Measurements from ENCODE around the gene NDRG3. TPM values are rescaled to one million over a fixed set of nuclear protein-coding genes. Genes with fewer than 3 reads are reported as not detected.
"Not testable (repeated sequence)": the region's sequence is repeated elsewhere in the genome, so short reads cannot be mapped to it uniquely, and the experiment has no call there.

The NDRG3 gene
- total RNA-seq, 2 experiments from 2014 or later, result 19.2 to 19.3 TPM

DNA sequence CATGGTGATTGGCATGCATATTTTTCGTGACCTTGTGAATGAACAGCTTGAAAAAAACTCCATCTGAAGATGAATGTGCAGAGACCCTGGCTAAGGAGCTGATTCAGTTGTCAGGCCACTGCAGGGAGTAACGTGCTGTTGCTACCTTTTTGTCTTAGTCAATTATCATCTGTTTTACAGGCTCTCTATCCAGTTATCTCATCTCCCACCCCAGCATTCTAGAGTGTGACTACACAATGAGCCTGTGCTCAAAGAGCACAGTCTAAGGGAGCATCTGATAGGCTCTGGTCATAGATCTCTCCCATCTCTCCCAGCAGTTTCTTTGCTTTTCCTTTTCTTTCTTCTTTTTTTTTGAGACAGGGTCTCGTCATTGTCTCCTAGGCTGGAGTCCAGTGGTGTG is 45.5 kb downstream of the NDRG3 start:
- intact Hi-C loops (cut with micrococcal nuclease), result no loop called here
- peaks cover 2% of the 10 kb centered on the region for H3K36me3 Mint-ChIP-seq (ENCODE audit: low read depth)
- H3K4me3 Mint-ChIP-seq, result no peak overlapping the region
- H3K9me3 Mint-ChIP-seq, result no peaks in the 10 kb centered on the region
- ATAC-seq (no peak), DNase-seq (no peak)
- H3K27ac Mint-ChIP-seq, result no peak overlapping the region
- TF ChIP-seq, protein P1, sequence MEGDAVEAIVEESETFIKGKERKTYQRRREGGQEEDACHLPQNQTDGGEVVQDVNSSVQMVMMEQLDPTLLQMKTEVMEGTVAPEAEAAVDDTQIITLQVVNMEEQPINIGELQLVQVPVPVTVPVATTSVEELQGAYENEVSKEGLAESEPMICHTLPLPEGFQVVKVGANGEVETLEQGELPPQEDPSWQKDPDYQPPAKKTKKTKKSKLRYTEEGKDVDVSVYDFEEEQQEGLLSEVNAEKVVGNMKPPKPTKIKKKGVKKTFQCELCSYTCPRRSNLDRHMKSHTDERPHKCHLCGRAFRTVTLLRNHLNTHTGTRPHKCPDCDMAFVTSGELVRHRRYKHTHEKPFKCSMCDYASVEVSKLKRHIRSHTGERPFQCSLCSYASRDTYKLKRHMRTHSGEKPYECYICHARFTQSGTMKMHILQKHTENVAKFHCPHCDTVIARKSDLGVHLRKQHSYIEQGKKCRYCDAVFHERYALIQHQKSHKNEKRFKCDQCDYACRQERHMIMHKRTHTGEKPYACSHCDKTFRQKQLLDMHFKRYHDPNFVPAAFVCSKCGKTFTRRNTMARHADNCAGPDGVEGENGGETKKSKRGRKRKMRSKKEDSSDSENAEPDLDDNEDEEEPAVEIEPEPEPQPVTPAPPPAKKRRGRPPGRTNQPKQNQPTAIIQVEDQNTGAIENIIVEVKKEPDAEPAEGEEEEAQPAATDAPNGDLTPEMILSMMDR (IDR thresholded peaks at IDR 0.05), result no peak
- ChIA-PET POLR2A (no interaction called here), CTCF (no interaction called here)
- H3K4me1 Mint-ChIP-seq (ENCODE audit: low read depth), result no peaks in the 10 kb centered on the region
- no peaks in the 10 kb centered on the region for H3K27me3 Mint-ChIP-seq

- CTCF ChIA-PET; H3K9me3 Mint-ChIP-seq; H3K4me1 Mint-ChIP-seq (ENCODE audit: low read depth); DNase-seq; H3K27ac Mint-ChIP-seq; H3K36me3 Mint-ChIP-seq (ENCODE audit: low read depth); POLR2A ChIA-PET; ATAC-seq; H3K27me3 Mint-ChIP-seq; intact Hi-C loops (cut with micrococcal nuclease); H3K4me3 Mint-ChIP-seq: not testable (repeated sequence)
Observed at GRCh38 chr20:36695467-36695866, 50.4 kb downstream of the NDRG3 start.

DNA sequence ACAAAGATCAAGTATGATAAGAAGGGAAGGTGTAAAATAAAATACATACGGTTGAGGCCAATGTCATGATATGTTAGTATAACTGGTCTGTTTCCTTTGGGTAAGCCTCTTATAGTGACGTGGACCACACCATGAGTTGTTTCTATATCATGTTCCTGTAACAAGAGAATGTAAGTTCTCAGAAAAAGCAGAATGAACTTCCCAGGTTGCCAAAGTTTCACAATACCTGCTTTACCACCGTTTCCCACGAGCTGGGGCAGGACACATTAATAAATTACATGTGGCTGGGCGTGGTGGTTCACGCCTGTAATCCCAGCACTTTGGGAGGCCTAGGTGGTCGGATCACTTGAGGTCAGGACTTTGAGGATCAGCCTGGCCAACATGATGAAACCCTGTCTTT is 57.3 kb downstream of the NDRG3 start:
- Mint-ChIP-seq H3K9me3 (no peaks in the 10 kb centered on the region), H3K36me3 (ENCODE audit: low read depth) (no peaks in the 10 kb centered on the region), H3K4me1 (ENCODE audit: low read depth) (no peaks in the 10 kb centered on the region), H3K4me3 (no peak overlapping the region), H3K27me3 (no peaks in the 10 kb centered on the region), H3K27ac (no peak overlapping the region)
- TF ChIP-seq, protein P1 (IDR thresholded peaks at IDR 0.05), result no peak
- intact Hi-C loops (cut with micrococcal nuclease), result no loop called here
- ChIA-PET CTCF (no interaction called here), POLR2A (no interaction called here)
- DNase-seq (no peak), ATAC-seq (no peak)

DNA sequence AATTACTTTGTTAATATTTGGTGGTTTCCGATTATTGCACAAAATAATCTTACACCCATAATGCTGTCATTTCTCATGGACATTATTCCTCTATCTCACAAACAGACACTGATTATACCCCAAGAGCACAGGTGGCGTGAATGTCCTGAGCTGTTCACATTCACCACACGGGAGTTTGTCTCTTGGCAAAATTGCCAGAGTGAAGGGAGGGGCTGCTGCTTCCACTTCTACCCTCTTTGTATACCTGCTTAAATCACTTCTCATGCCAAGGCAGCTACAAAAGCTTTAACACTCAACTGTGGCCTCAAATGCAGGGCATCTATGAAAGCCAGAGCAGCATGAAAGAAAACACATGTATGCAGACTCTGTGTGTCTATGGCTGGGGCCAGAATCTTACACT is 58.0 kb downstream of the NDRG3 start:
- TF ChIP-seq, protein P1 (IDR thresholded peaks at IDR 0.05), result no peak
- Mint-ChIP-seq H3K27ac (no peak overlapping the region), H3K27me3 (no peaks in the 10 kb centered on the region), H3K9me3 (no peaks in the 10 kb centered on the region), H3K4me1 (ENCODE audit: low read depth) (no peaks in the 10 kb centered on the region), H3K36me3 (ENCODE audit: low read depth) (no peaks in the 10 kb centered on the region), H3K4me3 (no peak overlapping the region)
- intact Hi-C loops (cut with micrococcal nuclease), result no loop called here
- POLR2A ChIA-PET, result no interaction called here
- ATAC-seq (no peak), DNase-seq (no peak)
- CTCF ChIA-PET, result no interaction called here

- no peak overlapping the region for H3K27ac Mint-ChIP-seq
- no peaks in the 10 kb centered on the region for H3K4me1 Mint-ChIP-seq (ENCODE audit: low read depth)
- ChIA-PET CTCF (interaction anchor here (1.3 kb wide), 1 partner anchor 122 kb away, joined by 4 read pairs; no protein-coding TSS in a partner anchor), POLR2A (no interaction called here)
- no peak for DNase-seq
- no peaks in the 10 kb centered on the region for H3K27me3 Mint-ChIP-seq
- intact Hi-C loops (cut with micrococcal nuclease), result no loop called here
- TF ChIP-seq, protein P1 (IDR thresholded peaks at IDR 0.05), result no peak
- H3K4me3 Mint-ChIP-seq, result no peak overlapping the region
- no peaks in the 10 kb centered on the region for H3K36me3 Mint-ChIP-seq (ENCODE audit: low read depth)
- H3K9me3 Mint-ChIP-seq, result no peaks in the 10 kb centered on the region
- no peak for ATAC-seq
Observed at GRCh38 chr20:36686944-36687343, 58.9 kb downstream of the NDRG3 start.

- ATAC-seq, result no peak
- Mint-ChIP-seq H3K4me3 (no peak overlapping the region), H3K4me1 (ENCODE audit: low read depth) (no peaks in the 10 kb centered on the region), H3K27me3 (no peaks in the 10 kb centered on the region), H3K36me3 (ENCODE audit: low read depth) (no peaks in the 10 kb centered on the region), H3K9me3 (no peaks in the 10 kb centered on the region), H3K27ac (no peak overlapping the region)
- TF ChIP-seq, protein P1 (IDR thresholded peaks at IDR 0.05), result no peak
- ChIA-PET CTCF (interaction anchor here (1.3 kb wide), 1 partner anchor 122 kb away, joined by 4 read pairs; no protein-coding TSS in a partner anchor), POLR2A (no interaction called here)
- intact Hi-C loops (cut with micrococcal nuclease), result no loop called here
- DNase-seq, result no peak
Observed at GRCh38 chr20:36686504-36686903, 59.4 kb downstream of the NDRG3 start.
